Measurements from ENCODE around the gene NID1. TPM values are rescaled to one million over a fixed set of nuclear protein-coding genes. Genes with fewer than 3 reads are reported as not detected.
A peak's percentile ranks its signal among the peaks of the same experiment; 100 is the strongest.

Gene NID1
- total RNA-seq, 2 donors from 2014 or later = 70.6 to 86.8 TPM

DNA sequence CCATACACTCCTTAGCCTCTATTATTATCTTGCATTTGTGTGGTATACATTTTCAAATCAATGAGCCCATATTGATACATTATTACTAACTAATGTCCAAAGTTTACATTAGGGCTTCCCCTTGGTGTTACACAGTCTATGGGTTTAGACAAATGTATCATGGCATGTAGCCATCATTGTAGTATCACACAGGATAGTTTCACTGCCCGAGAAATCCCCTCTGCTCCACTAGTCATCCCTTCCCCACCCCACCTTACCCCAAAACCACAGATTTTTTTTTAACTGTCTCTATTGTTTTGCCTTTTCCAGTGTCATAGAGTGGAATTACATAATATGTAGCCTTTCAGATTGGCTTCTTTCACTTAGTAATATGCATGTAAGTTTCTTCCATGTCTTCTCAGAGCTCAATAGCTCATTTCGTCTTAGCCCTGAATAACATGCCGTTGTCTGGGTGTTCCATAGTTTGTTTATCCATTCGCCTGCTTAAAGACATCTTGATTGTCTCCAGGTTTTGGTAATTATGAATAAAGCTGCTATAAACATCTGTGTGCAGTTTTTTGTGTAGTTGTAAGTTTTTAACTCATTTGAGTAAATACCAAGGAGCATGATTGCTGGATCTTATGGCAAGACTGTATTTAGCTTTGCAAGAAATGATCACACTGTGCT is 111.8 kb downstream of the NID1 start:
- ATAC-seq (no peak), DNase-seq (no peak)
- intact Hi-C loops (cut with DNase I) = no loop called here

- no peak for ATAC-seq
- intact Hi-C loops (cut with DNase I) = no loop called here
- DNase-seq = no peak
Observed at GRCh38 chr1:235951661-235952060, 113.2 kb downstream of the NID1 start.

DNA sequence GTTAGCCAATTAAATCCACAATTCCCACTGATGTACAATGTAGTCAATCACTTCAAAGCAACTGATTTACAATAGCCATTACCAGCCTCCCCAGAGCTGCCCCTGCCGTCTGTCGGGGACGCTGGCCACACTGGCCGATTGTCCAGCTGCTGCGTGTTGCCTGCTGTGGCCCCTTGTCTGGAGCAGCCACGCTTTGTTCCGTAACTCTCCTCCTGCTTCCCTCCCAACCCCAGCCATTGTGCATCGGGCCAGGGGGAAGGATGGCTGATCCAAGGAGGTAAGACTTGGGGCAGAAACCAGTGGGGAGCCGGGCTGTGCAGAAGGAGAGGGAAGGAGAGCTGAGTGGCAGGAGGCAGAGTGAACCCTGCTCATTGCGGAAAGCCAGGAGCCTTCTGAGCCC is 114.6 kb downstream of the NID1 start:
- intact Hi-C loops (cut with DNase I) = no loop called here
- no peak for ATAC-seq
- DNase-seq = no peak

- no peak for DNase-seq
- ATAC-seq = no peak
- intact Hi-C loops (cut with DNase I) = no loop called here
Observed at GRCh38 chr1:235948774-235949427, 116.0 kb downstream of the NID1 start.

GRCh38 chr1:235947989-235948388 is 116.9 kb downstream of the NID1 start:
- intact Hi-C loops (cut with DNase I) = no loop called here
- DNase-seq (no peak), ATAC-seq (no peak)

GRCh38 chr1:235946571-235946981 is 118.3 kb downstream of the NID1 start:
- ATAC-seq (peak; percentile 15 to 43), DNase-seq (no peak)
- intact Hi-C loops (cut with DNase I) = no loop called here

- intact Hi-C loops (cut with DNase I) = no loop called here
- DNase-seq (no peak), ATAC-seq (peak; percentile 43)
Observed at GRCh38 chr1:235945775-235946570, 118.9 kb downstream of the NID1 start.

- DNase-seq (no peak), ATAC-seq (no peak)
- intact Hi-C loops (cut with DNase I) = no loop called here
Observed at GRCh38 chr1:235943581-235944114, 121.2 kb downstream of the NID1 start.

DNA sequence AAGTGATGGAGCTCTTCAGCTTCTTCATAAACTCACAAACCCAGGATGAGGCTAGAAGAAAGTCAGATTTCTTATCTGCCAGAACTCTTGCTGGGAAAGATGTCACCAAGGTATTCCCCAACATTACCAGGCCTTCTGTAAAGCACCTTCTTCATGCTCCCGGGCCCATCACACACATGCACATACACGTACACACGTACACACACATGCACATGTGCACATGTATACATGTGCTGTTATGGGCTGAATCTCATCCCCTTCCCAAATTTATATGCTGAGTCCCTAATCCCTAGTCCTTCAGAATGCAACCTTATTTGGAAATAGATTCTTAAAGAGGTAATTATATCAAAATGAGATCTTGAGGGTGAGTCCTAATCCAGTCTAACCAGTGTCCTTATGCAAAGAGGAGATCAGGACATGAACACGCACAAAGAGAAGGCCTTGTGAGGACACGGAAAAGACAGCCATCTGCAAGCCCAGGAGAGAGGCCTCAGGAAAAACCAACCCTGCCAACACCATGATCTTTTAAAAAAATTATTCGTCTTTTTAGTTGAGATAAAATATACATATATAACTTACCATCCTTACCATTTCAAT is 121.8 kb downstream of the NID1 start:
- intact Hi-C loops (cut with DNase I) = no loop called here
- DNase-seq = no peak
- no peak for ATAC-seq

DNA sequence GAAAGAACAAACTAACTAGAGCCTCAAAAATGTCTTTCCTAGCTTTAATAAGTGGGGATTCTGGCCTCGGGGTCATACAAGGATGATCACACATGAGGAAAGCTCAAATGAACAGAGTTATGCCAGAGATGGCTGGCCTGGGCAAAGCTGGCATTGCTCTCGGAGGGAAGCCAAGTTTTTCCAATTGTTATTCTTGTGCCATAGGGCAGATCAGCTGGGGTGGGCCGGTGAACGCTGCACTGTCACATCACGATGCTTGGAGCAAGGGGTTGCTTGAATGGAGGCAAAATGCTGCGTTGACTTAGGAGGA is 122.3 kb downstream of the NID1 start:
- intact Hi-C loops (cut with DNase I) = no loop called here

DNA sequence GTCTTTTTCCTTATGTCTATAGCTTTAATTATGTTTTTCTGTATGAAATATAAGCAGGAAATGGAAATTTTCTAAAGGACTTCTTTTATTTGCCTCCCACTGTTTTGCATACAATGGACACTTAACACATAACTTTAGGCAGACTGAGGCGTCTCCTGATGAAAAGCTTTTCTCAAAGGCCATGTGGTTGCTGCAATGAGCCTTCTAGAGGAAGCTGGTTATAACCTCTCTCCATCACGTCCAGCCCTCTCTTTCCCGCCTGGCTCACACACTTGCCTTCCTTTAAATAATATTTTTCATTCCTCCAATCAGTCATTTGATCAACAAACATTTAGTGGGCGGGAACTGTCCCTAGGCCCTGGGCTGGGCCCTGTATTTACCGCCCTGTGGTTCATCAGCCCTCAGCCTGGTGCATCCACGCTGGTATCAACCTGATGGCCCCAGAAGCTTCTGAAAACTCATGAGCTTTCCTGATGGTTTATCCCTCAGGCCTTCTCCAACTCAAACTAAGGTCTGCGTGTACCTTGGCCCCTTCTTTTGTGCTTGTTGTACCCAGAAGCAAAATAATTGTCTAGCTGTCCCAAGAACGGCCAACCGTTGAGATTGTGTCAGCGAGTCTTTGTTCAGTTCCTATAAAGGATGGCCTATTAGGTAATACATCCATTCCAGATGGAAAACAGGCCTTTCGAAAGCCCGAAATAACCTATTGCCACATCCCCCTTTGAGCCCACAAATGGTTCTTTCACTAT is 122.8 kb downstream of the NID1 start:
- intact Hi-C loops (cut with DNase I) = no loop called here
- ATAC-seq (peak in 1 of 2 donors; percentile 11), DNase-seq (no peak)

More for the DNA sequence above, 122.3 kb downstream of the NID1 start:
- DNase-seq (no peak), ATAC-seq (peak in 1 of 2 donors; percentile 27)

GRCh38 chr1:235940285-235940684 is 124.6 kb downstream of the NID1 start:
- intact Hi-C loops (cut with DNase I) = no loop called here
- DNase-seq (no peak), ATAC-seq (no peak)

GRCh38 chr1:235939480-235939775 is 125.5 kb downstream of the NID1 start:
- no peak for ATAC-seq
- intact Hi-C loops (cut with DNase I) = no loop called here
- no peak for DNase-seq

GRCh38 chr1:235938709-235939479 is 126.0 kb downstream of the NID1 start:
- DNase-seq = no peak
- intact Hi-C loops (cut with DNase I) = no loop called here
- peak; percentile 41 to 79 for ATAC-seq

- no peak for ATAC-seq
- no peak for DNase-seq
- intact Hi-C loops (cut with DNase I) = no loop called here
Observed at GRCh38 chr1:235937123-235937522, 127.8 kb downstream of the NID1 start.

- ATAC-seq = peak in 1 of 2 donors; percentile 32
Observed at GRCh38 chr1:235935235-235936225, 129.4 kb downstream of the NID1 start.

DNA sequence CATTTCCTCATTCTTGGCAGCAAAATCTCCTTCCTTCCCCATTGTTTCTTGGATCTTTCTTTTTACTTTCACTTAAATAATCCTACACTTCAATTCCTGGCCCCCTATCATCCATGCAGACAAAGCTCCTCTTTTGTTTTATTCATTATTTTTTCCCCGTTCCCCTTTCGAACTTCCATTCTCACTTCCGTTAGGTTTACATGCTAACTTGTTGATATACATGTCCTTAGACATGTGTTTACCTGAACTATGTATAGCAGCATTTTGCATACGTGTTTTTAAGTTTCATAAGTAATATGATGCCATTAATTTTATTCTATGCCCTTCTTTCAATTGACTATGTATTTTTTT is 131.1 kb downstream of the NID1 start:
- no peak for DNase-seq
- no peak for ATAC-seq
- intact Hi-C loops (cut with DNase I) = no loop called here

More at GRCh38 chr1:235935235-235936225, 129.4 kb downstream of the NID1 start:
- no peak for DNase-seq
- intact Hi-C loops (cut with DNase I) = no loop called here

Data from left cardiac atrium (tissue), 4 donors.